LNCaP clone FGC (cell line): ENCODE measurements around the gene HBP1.
"Not testable (repeated sequence)": the region's sequence is repeated elsewhere in the genome, so short reads cannot be mapped to it uniquely, and the experiment has no call there.

Source experiments
- DNase-seq: peaks from one replicate; pipeline ENCODE4 v3.0.0-alpha.2; 2011; ENCODE audit warnings: low read depth
- H3K4me3 ChIP-seq: 2 replicates; pipeline ENCODE4 v1.5.1; 2011; ENCODE audit warnings: mild to moderate bottlenecking, low read depth, low read length, control low read depth
- CTCF ChIP-seq: IDR thresholded peaks from 2 replicates; pipeline ENCODE4 v1.5.1; 2012; ENCODE audit warnings: mild to moderate bottlenecking; ENCODE audit not compliant: control insufficient read depth, insufficient read depth; ENCODE audit errors: extremely low read depth

HBP1 gene

GRCh38 chr7:107154826-107155225, 14.0 kb upstream of the HBP1 start:
- TF ChIP-seq CTCF = no peak
- no peak overlapping the region for H3K4me3 ChIP-seq
- DNase-seq = no peak

- not testable (repeated sequence) for DNase-seq, H3K4me3 ChIP-seq
Measured at GRCh38 chr7:107155726-107156125, 13.1 kb upstream of the HBP1 start.

GRCh38 chr7:107157091-107157490, 11.7 kb upstream of the HBP1 start:
- no peak overlapping the region for H3K4me3 ChIP-seq
- no peak for TF ChIP-seq CTCF
- DNase-seq = no peak

GRCh38 chr7:107158028-107158427, 10.8 kb upstream of the HBP1 start:
- no peak overlapping the region for H3K4me3 ChIP-seq
- no peak for TF ChIP-seq CTCF
- no peak for DNase-seq

- no peak for TF ChIP-seq CTCF
- H3K4me3 ChIP-seq = no peak overlapping the region
- DNase-seq = no peak
Measured at GRCh38 chr7:107160389-107160788, 8.4 kb upstream of the HBP1 start.

GRCh38 chr7:107161415-107161814, 7.4 kb upstream of the HBP1 start:
- no peak overlapping the region for H3K4me3 ChIP-seq
- no peak for TF ChIP-seq CTCF
- no peak for DNase-seq

- no peak overlapping the region for H3K4me3 ChIP-seq
- no peak for DNase-seq
- TF ChIP-seq CTCF = no peak
Measured at GRCh38 chr7:107162475-107162874, 6.3 kb upstream of the HBP1 start.

GRCh38 chr7:107164092-107164491, 4.7 kb upstream of the HBP1 start:
- TF ChIP-seq CTCF = no peak
- H3K4me3 ChIP-seq = no peak overlapping the region
- DNase-seq = no peak
